Mesenchymal stem cell (in vitro differentiated cells and primary cell): Measurements from ENCODE around the gene TRMT10B.
"Not testable (repeated sequence)": the region's sequence is repeated elsewhere in the genome, so short reads cannot be mapped to it uniquely, and the experiment has no call there.

Experiments
- DNase-seq: peaks from one replicate; pipeline ENCODE4 v3.0.0-alpha.2; 2013
- H2AFZ ChIP-seq: one replicate; pipeline ENCODE4 v1.6.1; 2013; ENCODE audit warnings: low read depth, mild to moderate bottlenecking, control low read depth, inconsistent platforms, low read length, moderate library complexity
- H2AK5ac ChIP-seq: 2 replicates; pipeline ENCODE4 v1.6.1; 2013; ENCODE audit warnings: low read length, moderate library complexity, mild to moderate bottlenecking, inconsistent platforms; ENCODE audit not compliant: severe bottlenecking
- H2BK120ac ChIP-seq: one replicate; pipeline ENCODE4 v1.6.1; 2013; ENCODE audit warnings: low read depth, mild to moderate bottlenecking, inconsistent platforms, low read length, moderate library complexity
- H2BK12ac ChIP-seq, 2 experiments: one replicate each; pipeline ENCODE4 v1.6.1; 2013; ENCODE audit warnings: inconsistent platforms in 2 of 2, low read length in 2 of 2, mild to moderate bottlenecking in 2 of 2, moderate library complexity in 2 of 2, control low read depth in 1 of 2
- H2BK15ac ChIP-seq: one replicate; pipeline ENCODE4 v1.6.1; 2013; ENCODE audit warnings: mild to moderate bottlenecking, low read depth, inconsistent platforms; ENCODE audit not compliant: poor library complexity, severe bottlenecking
- H2BK5ac ChIP-seq: 2 replicates; pipeline ENCODE4 v1.6.1; 2013; ENCODE audit warnings: low read depth, mild to moderate bottlenecking, low read length, control low read depth, inconsistent platforms; ENCODE audit not compliant: poor library complexity, severe bottlenecking
- H3K14ac ChIP-seq, 2 experiments: one replicate each; pipeline ENCODE4 v1.6.1; 2013; ENCODE audit warnings: inconsistent platforms in 2 of 2, low read length in 2 of 2, control low read depth in 1 of 2, mild to moderate bottlenecking in 1 of 2, moderate library complexity in 1 of 2
- H3K18ac ChIP-seq, 2 experiments: one replicate each; pipeline ENCODE4 v1.6.1; 2013; ENCODE audit warnings: inconsistent platforms in 2 of 2, low read length in 2 of 2, control low read depth in 1 of 2, low read depth in 1 of 2, mild to moderate bottlenecking in 1 of 2
- H3K23ac ChIP-seq, 2 experiments: one replicate each; pipeline ENCODE4 v1.6.1; 2013; ENCODE audit warnings: inconsistent platforms in 2 of 2, low read length in 2 of 2, mild to moderate bottlenecking in 2 of 2, moderate library complexity in 2 of 2, control low read depth in 1 of 2
- H3K27ac ChIP-seq: 2 replicates; pipeline ENCODE4 v1.5.1; 2013; ENCODE audit warnings: mild to moderate bottlenecking, moderate library complexity, low read length, control low read depth, inconsistent platforms; ENCODE audit not compliant: poor library complexity, severe bottlenecking
- H3K27me3 ChIP-seq, 2 experiments: 2 replicates each; pipeline versions ENCODE4 v1.6.1 to v1.7.0; 2013; ENCODE audit warnings: low read length in 2 of 2, mild to moderate bottlenecking in 2 of 2, moderate library complexity in 2 of 2, control low read depth in 1 of 2, inconsistent platforms in 1 of 2; ENCODE audit not compliant: control insufficient read depth in 1 of 2, insufficient read depth in 1 of 2
- H3K36me3 ChIP-seq, 2 experiments: 2 replicates each; pipeline versions ENCODE4 v1.6.1 to v1.7.0; 2013; ENCODE audit warnings: low read length in 2 of 2, control low read depth in 1 of 2, inconsistent platforms in 1 of 2, low read depth in 1 of 2, mild to moderate bottlenecking in 1 of 2; ENCODE audit not compliant: insufficient read depth in 2 of 2, control insufficient read depth in 1 of 2
- H3K4ac ChIP-seq, 2 experiments: one replicate each; pipeline ENCODE4 v1.6.1; 2013; ENCODE audit warnings: inconsistent platforms in 2 of 2, low read length in 2 of 2, mild to moderate bottlenecking in 2 of 2, moderate library complexity in 2 of 2, control low read depth in 1 of 2, low read depth in 1 of 2
- H3K4me1 ChIP-seq: 2 replicates; pipeline ENCODE4 v1.6.1; 2013; ENCODE audit warnings: low read depth, low read length, control low read depth; ENCODE audit not compliant: control insufficient read depth, insufficient read depth
- H3K4me2 ChIP-seq: 2 replicates; pipeline ENCODE4 v1.6.1; 2013; ENCODE audit warnings: low read length, mild to moderate bottlenecking, inconsistent platforms; ENCODE audit not compliant: poor library complexity, severe bottlenecking
- H3K4me3 ChIP-seq, 2 experiments: 2 replicates each; pipeline versions ENCODE4 v1.5.1 to v1.7.0; 2013; ENCODE audit warnings: low read length in 2 of 2, mild to moderate bottlenecking in 2 of 2, control low read depth in 1 of 2, low read depth in 1 of 2; ENCODE audit not compliant: insufficient read depth in 1 of 2
- H3K79me1 ChIP-seq: replicated peaks from 2 replicates; pipeline ENCODE4 v1.6.1; 2013; ENCODE audit warnings: mild to moderate bottlenecking, control low read depth, low read length, inconsistent platforms; ENCODE audit not compliant: poor library complexity, severe bottlenecking
- H3K9ac ChIP-seq: 2 replicates; pipeline ENCODE4 v1.7.0; 2013; ENCODE audit warnings: mild to moderate bottlenecking, low read length, moderate library complexity
- H3K9me3 ChIP-seq: 2 replicates; pipeline ENCODE4 v1.7.0; 2013; ENCODE audit warnings: mild to moderate bottlenecking, low read length; ENCODE audit not compliant: control insufficient read depth
- H4K8ac ChIP-seq: one replicate; pipeline ENCODE4 v1.6.1; 2013; ENCODE audit warnings: inconsistent platforms, mild to moderate bottlenecking, low read length, moderate library complexity
- H4K91ac ChIP-seq: one replicate; pipeline ENCODE4 v1.6.1; 2013; ENCODE audit warnings: mild to moderate bottlenecking, low read length, inconsistent platforms
- whole genome bisulfite sequencing: methylation state at CpG from one replicate; pipeline ENCODE4 v1.1.7; 2013; ENCODE audit warnings: mixed read lengths; 5-methylcytosine and 5-hydroxymethylcytosine counted together

The TRMT10B gene

GRCh38 chr9:37801959-37802711 lies 48.5 kb downstream of the TRMT10B start:
- 60% methylated on average over 10 of the region's 10 CpGs for WGBS
- Histone ChIP-seq H3K4me2 (peak overlapping the region; percentile 85), H3K18ac (no peak overlapping the region)

DNA sequence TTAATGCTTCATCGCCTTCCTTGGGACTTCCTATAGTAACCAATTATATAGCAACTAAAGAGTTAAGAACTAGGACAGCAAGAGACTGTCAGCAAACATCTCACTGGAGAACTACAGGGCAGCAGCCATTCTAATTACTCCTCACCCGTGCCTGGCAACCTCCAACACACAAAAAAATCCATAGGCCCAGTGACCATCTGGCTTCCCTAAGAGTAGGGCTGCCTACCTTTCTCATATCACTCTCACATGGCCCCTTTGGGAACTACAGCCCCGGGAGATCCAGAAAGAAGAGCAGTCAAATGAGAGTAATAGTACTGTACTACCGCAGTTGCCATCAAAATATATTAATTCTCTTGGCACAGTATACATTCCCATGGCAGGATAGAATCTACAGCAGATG lies 52.7 kb downstream of the TRMT10B start:
- H4K91ac ChIP-seq, result no peak overlapping the region
- H3K9me3 ChIP-seq, result no peaks in the 10 kb centered on the region
- no peak overlapping the region for H3K23ac ChIP-seq
- no peaks in the 10 kb centered on the region for H3K27me3 ChIP-seq
- H3K79me1 ChIP-seq, result peaks cover 15% of the 10 kb centered on the region
- no peak for DNase-seq
- H3K14ac ChIP-seq, result no peak overlapping the region
- H3K18ac ChIP-seq, result no peak overlapping the region
- H3K4me1 ChIP-seq, result peaks cover 3% of the 10 kb centered on the region
- no peak overlapping the region for H2AK5ac ChIP-seq
- H2AFZ ChIP-seq, result no peak overlapping the region
- no peak overlapping the region for H2BK120ac ChIP-seq
- no peak overlapping the region for H3K9ac ChIP-seq
- no peak overlapping the region for H2BK12ac ChIP-seq
- H3K27ac ChIP-seq, result no peak overlapping the region
- 88% methylated on average over 2 of the region's 4 CpGs for WGBS
- H2BK15ac ChIP-seq, result no peak overlapping the region
- H3K36me3 ChIP-seq, result peaks cover 3 to 8% of the 10 kb centered on the region in 2 experiments
- no peak overlapping the region for H3K4me2 ChIP-seq
- H2BK5ac ChIP-seq, result no peak overlapping the region
- H3K4me3 ChIP-seq, result no peak overlapping the region
- H3K4ac ChIP-seq, result no peak overlapping the region
- no peak overlapping the region for H4K8ac ChIP-seq

More at GRCh38 chr9:37801959-37802711, 48.5 kb downstream of the TRMT10B start:
- Histone ChIP-seq H2BK12ac (no peak overlapping the region), H3K79me1 (peaks cover 4% of the 10 kb centered on the region), H3K27ac (no peak overlapping the region), H2BK15ac (no peak overlapping the region), H3K27me3 (no peaks in the 10 kb centered on the region), H2BK120ac (no peak overlapping the region), H4K91ac (no peak overlapping the region), H3K14ac (no peak overlapping the region), H4K8ac (no peak overlapping the region), H3K36me3 (peaks cover 0 to 5% of the 10 kb centered on the region in 2 experiments), H2AK5ac (no peak overlapping the region), H2AFZ (no peak overlapping the region), H3K4me1 (peaks cover 5% of the 10 kb centered on the region), H3K4me3 (peak overlapping the region in 1 of 2 experiments; percentile 87), H2BK5ac (no peak overlapping the region), H3K23ac (no peak overlapping the region), H3K4ac (no peak overlapping the region), H3K9me3 (no peaks in the 10 kb centered on the region), H3K9ac (peak overlapping the region; percentile 91)
- no peak for DNase-seq

DNA sequence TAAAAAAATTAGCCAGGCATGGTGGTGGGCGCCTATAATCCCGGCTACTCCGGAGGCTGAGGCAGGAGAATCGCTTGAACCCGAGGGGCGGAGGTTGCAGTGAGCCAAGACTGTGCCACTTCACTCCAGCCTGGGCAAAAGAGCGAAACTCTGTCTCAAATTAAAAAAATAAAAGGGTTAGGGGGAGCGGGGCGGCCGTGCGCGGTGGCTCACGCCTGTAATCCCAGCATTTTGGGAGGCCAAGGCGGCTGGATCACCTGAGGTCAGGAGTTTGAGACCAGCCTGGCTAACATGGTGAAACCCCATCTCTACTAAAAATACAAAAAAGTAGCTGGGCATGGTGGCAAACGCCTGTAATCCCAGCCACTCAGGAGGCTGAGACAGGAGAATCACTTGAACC lies 56.1 kb downstream of the TRMT10B start:
- H3K9me3 ChIP-seq, H2AK5ac ChIP-seq, H3K4ac ChIP-seq, H2BK15ac ChIP-seq, H3K23ac ChIP-seq, H3K27me3 ChIP-seq, H2AFZ ChIP-seq, H4K91ac ChIP-seq, H3K9ac ChIP-seq, H4K8ac ChIP-seq, H3K4me1 ChIP-seq, H2BK12ac ChIP-seq, H3K14ac ChIP-seq, H3K27ac ChIP-seq, DNase-seq, H2BK120ac ChIP-seq, H3K18ac ChIP-seq, H3K36me3 ChIP-seq, H3K4me3 ChIP-seq, H2BK5ac ChIP-seq, H3K4me2 ChIP-seq: not testable (repeated sequence)
- peaks cover 20% of the 10 kb centered on the region for H3K79me1 ChIP-seq
- over 99% methylated on average over 15 of the region's 15 CpGs for WGBS

- no peak overlapping the region for H3K4me3 ChIP-seq
- no peaks in the 10 kb centered on the region for H3K9me3 ChIP-seq
- H3K4me2 ChIP-seq, result no peak overlapping the region
- no peak overlapping the region for H2BK15ac ChIP-seq
- peaks cover 23% of the 10 kb centered on the region for H3K79me1 ChIP-seq
- no peaks in the 10 kb centered on the region for H3K4me1 ChIP-seq
- no peak overlapping the region for H3K27ac ChIP-seq
- no peak overlapping the region for H2BK120ac ChIP-seq
- no peak overlapping the region for H2BK5ac ChIP-seq
- H4K91ac ChIP-seq, result no peak overlapping the region
- no peak overlapping the region for H3K18ac ChIP-seq
- H3K23ac ChIP-seq, result no peak overlapping the region
- WGBS, result 96% methylated on average over 6 of the region's 6 CpGs
- H3K4ac ChIP-seq, result no peak overlapping the region
- peaks cover 3 to 5% of the 10 kb centered on the region in 2 experiments for H3K36me3 ChIP-seq
- no peak overlapping the region for H3K14ac ChIP-seq
- no peak overlapping the region for H2AFZ ChIP-seq
- H3K27me3 ChIP-seq, result no peaks in the 10 kb centered on the region
- no peak for DNase-seq
- no peak overlapping the region for H2AK5ac ChIP-seq
- H3K9ac ChIP-seq, result no peak overlapping the region
- no peak overlapping the region for H2BK12ac ChIP-seq
- no peak overlapping the region for H4K8ac ChIP-seq
Observed at GRCh38 chr9:37811906-37812476, 58.4 kb downstream of the TRMT10B start.
